HCT116 (cell line): ENCODE results near the gene GATAD2B. TPM values are rescaled to one million over a fixed set of nuclear protein-coding genes. Genes with fewer than 3 reads are reported as not detected.

ENCODE experiments used
- ATAC-seq: fragments of 200-7000 bp; cut with Tn5 transposase; 2 replicates; pipeline ENCODE4 v1.9.1; 2020; ENCODE audit warnings: mild to moderate bottlenecking, moderate library complexity
- Bru-seq: library from RNA; stranded (reverse); fragments of 400-500 nt; gene quantifications from one replicate; lab custom pipeline; 2021; lab: Mats Ljungman, UMichigan
- BruChase-seq, 2 experiments: library from RNA; stranded (reverse); fragments of 400-500 nt; gene quantifications; one replicate each; lab custom pipeline; 2021; lab: Mats Ljungman, UMichigan
- BruUV-seq: library from RNA; stranded (reverse); fragments of 400-500 nt; replicated peaks from 2 replicates; lab custom pipeline; 2021; lab: Mats Ljungman, UMichigan
- CTCF ChIA-PET: fragments of 300-600 bp; sonication (Branson Sonifier 250); formaldehyde crosslinking; loops from one replicate; lab custom pipeline; 2021; ENCODE audit warnings: antibody characterized with exemption; lab: Charles Lee
- POLR2A ChIA-PET: fragments of 300-600, 350-600 bp; sonication (Branson Sonifier 250); formaldehyde crosslinking; loops from one replicate; lab custom pipeline; 2021; ENCODE audit warnings: antibody characterized with exemption; lab: Charles Lee
- RAD21 ChIA-PET, 2 experiments: fragments of 300-600 bp; sonication (Branson Sonifier 250); formaldehyde crosslinking; loops; one replicate each; lab custom pipeline; 2023; ENCODE audit warnings: low total read pairs in 2 of 2; ENCODE audit not compliant: uncharacterized antibody in 2 of 2, unreplicated experiment in 2 of 2, low non-redundant PET in 1 of 2; lab: Charles Lee
- DNase-seq: peaks from one replicate; pipeline ENCODE4 v3.0.0-alpha.2; 2010; ENCODE audit warnings: low read depth, low spot score
- H2AFZ ChIP-seq: fragments of 200-600 bp; shearing (Covaris generic), sonication (generic); 2 replicates; pipeline ENCODE4 v1.6.1; 2017; ENCODE audit warnings: low read depth, mixed run types, mixed read lengths, antibody characterized with exemption, low read length; ENCODE audit not compliant: poor library complexity, severe bottlenecking
- H3K27ac ChIP-seq: 2 replicates; pipeline ENCODE4 v1.5.1; 2012; ENCODE audit warnings: low read depth, low read length
- H3K27me3 ChIP-seq: fragments of 200-600 bp; sonication (generic); 2 replicates; pipeline ENCODE4 v1.6.1; 2016; ENCODE audit warnings: mixed run types, low read length, mixed read lengths; ENCODE audit not compliant: insufficient read depth
- H3K36me3 ChIP-seq, 2 experiments: fragments of 200-500 bp in 1 of 2; fragments of 200-600 bp in 1 of 2; sonication (Bioruptor generic) in 1 of 2; sonication (generic) in 1 of 2; 2 replicates each; pipeline versions ENCODE4 v1.5.1 to v1.6.1; 2014 to 2016; ENCODE audit warnings: low read length in 2 of 2, inconsistent platforms in 1 of 2, mixed read lengths in 1 of 2, mixed run types in 1 of 2; ENCODE audit not compliant: insufficient read depth in 2 of 2, control insufficient read depth in 1 of 2
- H3K4me1 ChIP-seq, 2 experiments: fragments of 200-600 bp in 1 of 2; sonication (generic) in 1 of 2; 2 replicates each; pipeline versions ENCODE4 v1.5.1 to v1.6.1; 2012 to 2017; ENCODE audit warnings: low read length in 2 of 2, inconsistent platforms in 1 of 2, mild to moderate bottlenecking in 1 of 2, mixed read lengths in 1 of 2, mixed run types in 1 of 2, moderate library complexity in 1 of 2; ENCODE audit not compliant: insufficient read depth in 2 of 2, control insufficient read depth in 1 of 2
- H3K4me2 ChIP-seq: fragments of 200-600 bp; sonication (generic); 2 replicates; pipeline ENCODE4 v1.6.1; 2017; ENCODE audit warnings: mixed run types, low read length, mixed read lengths
- H3K4me3 ChIP-seq, 2 experiments: fragments of 200-600 bp in 1 of 2; sonication (generic) in 1 of 2; replicated peaks in 1 of 2; 2 replicates each; pipeline ENCODE4 v1.5.1; 2011 to 2016; ENCODE audit warnings: low read length in 2 of 2, control low read depth in 1 of 2, low read depth in 1 of 2, mild to moderate bottlenecking in 1 of 2, mixed read lengths in 1 of 2, mixed run types in 1 of 2
- H3K79me2 ChIP-seq: fragments of 200-600 bp; sonication (generic); 2 replicates; pipeline ENCODE4 v1.6.1; 2017; ENCODE audit warnings: mild to moderate bottlenecking, mixed run types, low read length, moderate library complexity, mixed read lengths; ENCODE audit not compliant: insufficient read depth
- H3K9ac ChIP-seq: fragments of 200-600 bp; sonication (generic); 2 replicates; pipeline ENCODE4 v1.6.1; 2016; ENCODE audit warnings: low read length, mixed read lengths
- H3K9me2 ChIP-seq: fragments of 200-600 bp; sonication (generic), shearing (Covaris generic); 2 replicates; pipeline ENCODE4 v1.6.1; 2017; ENCODE audit warnings: mixed run types, mild to moderate bottlenecking, moderate library complexity; ENCODE audit not compliant: insufficient read depth
- H3K9me3 ChIP-seq, 2 experiments: fragments of 200-500 bp in 1 of 2; fragments of 200-600 bp in 1 of 2; sonication (Bioruptor generic) in 1 of 2; sonication (generic) in 1 of 2; 2 replicates each; pipeline ENCODE4 v1.6.1; 2014 to 2017; ENCODE audit warnings: low read length in 2 of 2, mixed read lengths in 2 of 2, inconsistent platforms in 1 of 2, low read depth in 1 of 2, mild to moderate bottlenecking in 1 of 2, mixed run types in 1 of 2, moderate library complexity in 1 of 2; ENCODE audit not compliant: control insufficient read depth in 1 of 2, insufficient read depth in 1 of 2
- H4K20me1 ChIP-seq: fragments of 200-600 bp; sonication (generic), shearing (Covaris generic); 2 replicates; pipeline ENCODE4 v1.6.1; 2017; ENCODE audit warnings: mixed run types, mild to moderate bottlenecking, moderate library complexity; ENCODE audit not compliant: insufficient read depth
- CBX3 ChIP-seq: IDR thresholded peaks from 2 replicates; pipeline ENCODE4 v1.6.1; 2012; ENCODE audit warnings: low read depth
- EGR1 ChIP-seq: IDR thresholded peaks from 2 replicates; pipeline ENCODE4 v1.6.1; 2012; ENCODE audit warnings: low read depth
- FOSL1 ChIP-seq: IDR thresholded peaks from 2 replicates; pipeline ENCODE4 v1.6.1; 2012; ENCODE audit warnings: low read depth
- JUND ChIP-seq: IDR thresholded peaks from 2 replicates; pipeline ENCODE4 v1.6.1; 2012
- POLR2A ChIP-seq: IDR thresholded peaks from 2 replicates; pipeline ENCODE4 v1.7.0; 2011; ENCODE audit warnings: borderline replicate concordance; ENCODE audit not compliant: insufficient read depth, insufficient read length; ENCODE audit errors: extremely low read depth
- POLR2AphosphoS5 ChIP-seq: IDR thresholded peaks from 2 replicates; pipeline ENCODE4 v1.6.1; 2011; ENCODE audit warnings: mild to moderate bottlenecking, low read depth, low read length, moderate library complexity
- REST ChIP-seq: IDR thresholded peaks from 2 replicates; pipeline ENCODE4 v1.6.1; 2012; ENCODE audit warnings: low read depth
- SP1 ChIP-seq: IDR thresholded peaks from 2 replicates; pipeline ENCODE4 v1.6.1; 2012; ENCODE audit warnings: low read depth
- YY1 ChIP-seq: IDR thresholded peaks from 2 replicates; pipeline ENCODE4 v1.6.1; 2011; ENCODE audit warnings: low read length, low read depth, moderate library complexity, mild to moderate bottlenecking; ENCODE audit not compliant: insufficient replicate concordance; ENCODE audit errors: extremely low read depth
- ZBTB33 ChIP-seq: IDR thresholded peaks from 2 replicates; pipeline ENCODE4 v1.6.1; 2011; ENCODE audit warnings: mild to moderate bottlenecking, low read length, moderate library complexity; ENCODE audit not compliant: insufficient replicate concordance; ENCODE audit errors: extremely low read depth
- ZFX ChIP-seq: fragments of 450-650 bp; IDR thresholded peaks from 2 replicates; pipeline ENCODE4 v1.6.1; 2017
- intact Hi-C: fragments of 100-400 bp; cut with micrococcal nuclease; formaldehyde crosslinking; loops from 2 replicates; pipeline ENCODE4 v1.10.0; 2022
- long read RNA-seq: library from polyadenylated mRNA; unstranded; transcript quantifications from one replicate; pipeline ENCODE4 v2.0.0, GENCODE V29; 2021; ENCODE audit not compliant: unreplicated experiment
- polyA plus RNA-seq: library from polyadenylated mRNA; unstranded; fragments of >200 nt; gene quantifications from 2 replicates; pipeline ENCODE4 v1.2.1, GENCODE V29; 2012; ENCODE audit warnings: missing spikeins
- total RNA-seq: library from RNA; stranded (reverse); gene quantifications from one replicate; pipeline ENCODE4 v1.2.1, GENCODE V29; 2021; ENCODE audit not compliant: unreplicated experiment

GATAD2B gene
- total RNA-seq = 50.2 TPM
- polyA plus RNA-seq = 17.6 and 19.7 TPM in 2 replicates
- Bru-seq, nascent RNA = percentile 84 among the genes with signal in this experiment
- percentile 79 among the genes with signal in this experiment for BruChase-seq, experiment 1, labeled RNA remaining after a 6-hour chase
- BruChase-seq, experiment 2, labeled RNA remaining after a 2-hour chase = percentile 84 among the genes with signal in this experiment
- long read RNA-seq, partial matches to known transcripts = 1 of 21 reads
- long read RNA-seq, other reads (novel, unspliced or antisense) = 19 of 21 reads

- TF ChIP-seq CBX3 = no peak
- peak; percentile 80 for TF ChIP-seq YY1
- peak; percentile 91 for TF ChIP-seq EGR1
- no peak for TF ChIP-seq REST
- no peak for TF ChIP-seq JUND
- TF ChIP-seq POLR2A = peak; percentile 41
- TF ChIP-seq FOSL1 = no peak
- peak; percentile 100 for TF ChIP-seq SP1
- 0 out of 2 replicates have a peak, but pooled peaks have one; percentile 47 for TF ChIP-seq ZFX
- peak; percentile 80 for TF ChIP-seq POLR2AphosphoS5
- peak; percentile 87 for TF ChIP-seq ZBTB33
Observed at GRCh38 chr1:153922972-153923925, at the start of gene GATAD2B. Gene GATAD2B, minus strand, starts transcription at chr1:153922972. Its CDS starts 94,625 bp downstream, at chr1:153828347.

More at GRCh38 chr1:153922972-153923925, at the start of gene GATAD2B:
- ChIA-PET CTCF (interaction anchor here (0.6 to 1.5 kb wide), 3 partner anchors 23 to 197 kb away, joined by 3 to 9 read pairs (median 4); partner anchors contain the start of genes CREB3L4 and DENND4B), POLR2A (interaction anchor here (0.9 to 2.0 kb wide), 5 partner anchors 9 to 92 kb away, joined by 3 to 12 read pairs (median 3); partner anchors contain the start of genes DENND4B, RPS27 and SLC39A1), RAD21 (interaction anchor here in 1 of 2 experiments (0.6 to 1.9 kb wide), 2 partner anchors 23 to 1888 kb away, joined by 4 read pairs; partner anchors contain the start of gene DENND4B)
- peak; percentile 100 for DNase-seq
- Histone ChIP-seq H3K9ac (peak within 1 kb of the TSS; percentile 85), H3K27ac (peak within 1 kb of the TSS; percentile 83), H3K4me1 (peaks cover 16 to 33% of the 10 kb centered on the region in 2 experiments), H3K9me3 (no peaks in the 10 kb centered on the region), H3K4me3 (peak within 1 kb of the TSS; percentile 84 to 85), H3K9me2 (no peaks in the 10 kb centered on the region), H3K27me3 (no peaks in the 10 kb centered on the region), H3K79me2 (peaks cover 41% of the 10 kb centered on the region), H3K4me2 (peak within 1 kb of the TSS; percentile 97), H2AFZ (peak within 1 kb of the TSS; percentile 50), H4K20me1 (no peaks in the 10 kb centered on the region), H3K36me3 (no peaks in the 10 kb centered on the region; a peak in 1 of 4 replicates)
- peak; percentile 97 for ATAC-seq
- BruUV-seq = TSS peak; percentile 94
- intact Hi-C loops = no loop called here
